HG03066 (cell line): ENCODE results near the gene FOXF2.

ENCODE experiments used
- ATAC-seq: cut with Tn5 transposase; IDR thresholded peaks from one replicate; pipeline ENCODE4 v1.9.1; 2021; ENCODE audit warnings: low read depth; ENCODE audit not compliant: unreplicated experiment

Gene FOXF2

DNA sequence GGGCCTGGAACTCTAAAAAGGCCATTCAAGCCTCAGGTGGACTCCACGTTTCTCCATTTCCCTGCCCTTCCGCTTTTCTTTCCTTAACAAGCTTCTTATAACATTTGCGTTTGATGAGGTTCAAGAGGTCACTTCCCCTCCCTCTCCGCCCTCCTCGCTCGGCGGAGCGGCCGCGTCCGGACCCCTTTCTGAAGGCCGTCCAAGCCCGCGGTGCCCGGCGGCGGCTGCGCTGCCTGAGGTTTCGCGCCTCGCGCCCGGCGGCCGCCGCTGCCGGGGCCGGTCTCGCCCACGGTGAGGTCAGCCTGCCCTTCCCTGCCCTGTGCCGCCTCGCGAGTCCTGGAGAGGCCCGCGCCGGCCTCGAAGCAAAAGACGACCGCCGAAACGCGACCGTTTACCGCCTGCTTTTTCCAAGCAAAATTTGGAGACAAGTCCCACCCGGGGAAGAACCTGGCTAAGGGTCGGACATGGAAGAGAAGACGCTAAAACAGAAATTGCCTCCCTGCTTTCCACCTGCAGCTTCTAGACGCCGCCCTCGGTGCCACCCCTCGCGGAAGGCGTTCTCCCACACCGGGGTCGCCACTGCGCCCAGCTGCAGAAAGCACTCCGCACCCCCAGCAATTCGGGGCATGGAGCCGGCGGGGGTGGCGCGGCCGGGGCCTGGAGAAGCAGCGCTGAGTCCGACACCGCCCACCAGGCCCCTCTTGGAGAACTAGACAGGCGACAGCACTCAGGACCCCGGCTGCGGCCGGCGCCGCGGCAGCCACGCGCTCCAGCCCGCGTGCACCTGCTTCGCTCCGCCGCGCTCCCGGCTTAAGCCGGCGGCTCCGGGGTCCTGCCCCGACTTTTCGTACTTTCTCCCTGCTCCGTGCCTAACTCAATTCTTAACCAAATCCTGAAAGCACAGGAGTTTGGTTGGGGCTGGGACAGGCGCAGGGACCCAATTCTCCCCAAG lies 11.0 kb upstream of the FOXF2 start:
- ATAC-seq, result no peak

DNA sequence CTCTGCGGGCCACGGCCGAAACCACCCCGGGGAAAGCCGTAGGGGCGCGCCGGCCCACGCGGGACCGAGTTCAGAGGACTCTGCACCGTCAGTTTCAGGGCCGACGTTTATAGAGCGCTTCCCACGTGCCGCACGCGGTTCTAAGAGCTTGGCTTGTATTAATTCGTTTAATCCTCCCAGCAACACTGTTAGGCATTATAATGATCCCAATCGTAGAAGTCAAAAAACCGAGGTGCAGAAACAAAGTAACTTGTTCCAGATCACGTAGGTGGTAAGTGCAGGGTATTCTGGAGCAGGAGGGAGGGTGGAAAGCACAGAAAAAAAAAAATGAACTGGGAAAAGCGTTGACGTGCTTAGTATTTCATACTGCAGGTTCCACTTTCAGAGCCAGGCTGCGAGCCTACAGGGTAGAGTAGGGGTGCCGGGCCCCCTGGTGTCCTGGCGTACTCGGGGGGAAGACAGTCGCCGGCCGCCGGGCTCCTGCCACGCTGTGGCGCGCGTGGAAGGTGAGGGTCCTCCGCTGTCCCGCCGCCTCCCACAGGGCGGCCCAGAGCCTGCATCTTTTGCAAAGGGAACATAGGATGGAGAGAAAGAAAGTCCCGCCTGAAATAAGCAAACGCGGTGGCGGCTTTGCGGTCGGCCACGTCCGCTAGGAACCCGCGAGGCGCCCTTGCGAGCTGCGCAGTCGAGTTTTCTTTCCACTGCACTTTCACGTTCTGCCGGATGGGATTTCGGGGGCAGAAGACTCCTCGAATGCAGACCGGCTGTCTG lies 10.2 kb upstream of the FOXF2 start:
- ATAC-seq, result no peak

DNA sequence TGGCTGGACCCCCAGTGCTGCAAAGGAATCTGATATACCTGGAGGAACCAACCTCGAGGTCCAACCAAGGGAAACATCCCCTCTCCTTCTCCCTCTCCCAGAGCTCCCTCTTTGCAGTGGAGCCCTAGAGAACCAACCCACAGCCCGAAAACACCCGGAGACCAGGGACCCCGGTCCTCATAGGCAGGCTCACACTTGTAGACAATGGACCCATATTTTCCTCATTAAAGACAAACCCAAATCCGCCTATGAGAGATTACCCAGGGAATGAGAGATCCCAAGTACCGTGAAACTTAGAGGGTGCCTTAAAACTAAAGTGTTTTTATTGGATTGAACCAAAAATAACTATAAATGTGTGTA lies 9.6 kb upstream of the FOXF2 start:
- no peak for ATAC-seq

DNA sequence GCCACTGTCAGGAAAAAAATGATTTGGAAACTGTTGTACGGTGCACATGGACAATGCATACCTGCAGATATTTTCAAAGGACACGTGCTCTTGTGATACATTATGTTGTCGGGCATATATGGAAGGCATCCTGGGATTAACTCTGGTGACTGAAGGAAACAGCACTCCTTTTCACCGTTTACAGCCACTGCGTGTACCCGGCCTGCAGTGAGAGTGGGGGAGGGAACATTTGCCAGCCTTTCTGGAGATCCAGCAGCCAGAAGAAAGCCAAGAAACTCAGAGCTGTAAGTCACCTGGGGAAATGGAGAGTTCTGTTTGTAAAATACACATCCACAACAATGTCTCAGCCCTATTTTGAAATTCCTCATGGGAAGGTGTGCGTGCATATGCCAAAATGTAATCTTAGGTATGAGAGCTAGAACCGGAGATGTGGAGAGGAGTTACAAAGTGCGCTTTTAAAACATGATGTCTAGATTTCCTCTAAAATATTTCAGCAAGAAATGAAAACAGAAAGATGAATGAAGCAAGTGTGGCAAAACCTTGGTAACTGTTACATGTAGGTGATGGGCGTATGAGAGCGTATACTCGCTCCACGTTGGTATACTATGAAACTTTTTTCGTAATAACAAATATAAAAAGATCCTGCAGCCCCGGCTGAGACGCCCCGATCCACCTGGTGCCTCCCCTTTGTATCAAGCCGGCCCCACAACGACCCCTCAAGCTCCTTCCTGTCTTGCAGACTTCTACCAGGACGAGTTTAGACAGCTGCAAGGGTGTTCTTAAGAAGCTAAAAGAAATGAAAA lies 8.6 kb upstream of the FOXF2 start:
- ATAC-seq, result no peak

DNA sequence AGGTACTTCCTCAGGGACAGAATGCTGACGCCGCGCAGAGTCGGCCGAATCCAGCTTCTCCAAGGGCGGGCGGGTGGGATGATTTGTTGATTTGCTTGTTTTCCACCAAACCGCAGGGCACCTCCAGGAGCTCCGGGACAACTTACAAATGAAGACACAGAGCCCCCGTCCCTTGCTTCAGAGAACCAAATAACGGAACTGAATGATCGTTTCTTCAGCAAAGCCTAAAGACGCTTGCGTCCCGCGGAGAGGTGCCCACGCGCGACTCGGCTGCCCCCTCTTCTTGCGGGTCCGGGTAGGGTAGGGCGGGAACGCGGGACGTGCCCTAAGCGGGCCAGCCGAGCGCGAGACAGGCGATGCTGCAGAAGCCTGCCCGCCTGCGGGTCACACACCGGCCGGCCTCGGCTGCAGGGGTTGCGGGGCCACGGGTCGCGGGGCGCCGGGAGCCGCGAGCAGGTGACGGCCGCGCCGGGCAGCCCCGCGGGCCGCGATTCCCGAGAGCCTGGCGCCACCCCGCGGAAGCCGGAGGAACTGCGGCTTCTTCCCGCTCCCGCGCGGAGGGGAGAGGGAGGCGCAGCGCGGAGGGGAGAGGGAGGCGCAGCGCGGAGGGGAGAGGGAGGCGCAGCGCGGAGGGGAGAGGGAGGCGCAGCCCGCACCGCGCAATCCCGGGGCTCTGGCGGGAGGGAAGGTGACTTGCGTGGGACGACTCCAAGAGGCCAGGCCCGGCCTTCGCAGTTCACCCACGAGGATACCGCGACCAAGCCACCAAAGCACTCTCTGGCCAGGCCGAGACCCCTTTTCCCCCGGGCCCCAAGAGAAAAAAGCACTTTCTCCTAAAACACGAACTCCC lies 7.7 kb upstream of the FOXF2 start:
- ATAC-seq, result no peak

DNA sequence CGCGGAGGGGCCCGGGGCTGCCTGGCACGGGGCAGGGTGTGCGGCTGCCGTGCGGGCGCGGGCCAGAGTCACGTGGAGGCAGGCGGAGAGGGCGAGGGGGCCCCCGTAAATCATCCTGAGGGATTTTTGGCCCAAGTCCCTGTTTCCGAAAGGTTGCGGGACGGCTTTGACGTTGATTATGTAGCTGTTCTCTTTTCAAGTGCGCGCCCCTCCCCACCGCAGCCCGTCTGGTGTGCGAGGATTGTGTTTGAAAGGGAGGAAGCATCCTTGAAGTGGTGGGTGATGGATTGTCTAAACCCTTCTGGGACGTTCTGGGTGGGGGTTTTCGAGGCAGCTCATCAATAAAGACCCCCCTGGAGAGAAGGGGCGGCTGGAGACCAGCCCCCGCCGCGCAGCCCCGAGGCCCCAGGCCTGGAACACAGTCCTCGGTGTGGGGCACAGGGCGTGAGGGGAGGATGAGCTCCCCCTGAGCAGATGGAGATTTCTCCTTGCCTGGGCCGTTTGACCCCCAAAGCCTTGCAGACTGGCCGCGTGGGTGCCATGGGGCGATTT lies 7.0 kb upstream of the FOXF2 start:
- no peak for ATAC-seq

DNA sequence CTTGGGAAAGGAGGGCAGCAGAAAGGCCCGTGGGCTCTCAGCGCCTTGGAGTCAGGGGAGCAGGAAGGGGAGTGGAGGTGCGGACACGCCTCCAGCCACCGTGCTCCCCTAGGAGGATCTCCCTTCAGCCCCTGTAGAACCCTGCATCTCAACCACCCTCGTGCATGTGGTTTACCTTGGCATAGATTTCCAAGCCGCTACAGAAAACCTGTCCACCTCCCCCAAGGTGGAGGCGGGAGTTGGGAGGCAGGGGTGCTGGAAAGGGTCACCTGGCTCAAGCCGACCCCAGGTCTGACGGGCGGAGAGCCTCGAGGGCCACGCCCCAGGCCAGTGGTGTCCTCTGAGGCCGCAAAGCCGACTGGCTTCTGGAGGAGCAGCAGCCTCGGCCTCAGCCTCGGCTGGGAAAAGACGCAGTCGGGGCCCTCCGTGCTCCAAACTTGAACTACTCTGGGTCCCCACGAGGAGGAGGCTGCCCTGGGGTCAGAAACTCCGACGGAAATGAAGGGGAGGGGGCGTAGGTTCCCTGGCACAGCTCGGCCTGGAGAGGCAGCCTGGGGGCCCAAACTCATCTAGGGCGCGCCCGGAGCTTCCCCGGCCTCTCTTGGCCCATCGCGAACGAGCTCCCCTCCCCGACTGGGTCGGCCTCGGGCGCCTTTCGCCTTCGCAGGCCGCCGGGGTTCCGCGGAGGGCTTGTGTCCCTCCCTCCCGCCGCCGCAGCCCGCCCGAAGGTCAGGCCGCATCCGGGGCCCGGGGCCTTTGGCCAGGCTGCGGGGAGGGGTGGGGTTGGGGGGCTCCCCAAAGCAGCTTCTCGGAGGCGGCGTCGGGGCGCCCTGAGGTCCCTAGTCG lies 6.3 kb upstream of the FOXF2 start:
- no peak for ATAC-seq

DNA sequence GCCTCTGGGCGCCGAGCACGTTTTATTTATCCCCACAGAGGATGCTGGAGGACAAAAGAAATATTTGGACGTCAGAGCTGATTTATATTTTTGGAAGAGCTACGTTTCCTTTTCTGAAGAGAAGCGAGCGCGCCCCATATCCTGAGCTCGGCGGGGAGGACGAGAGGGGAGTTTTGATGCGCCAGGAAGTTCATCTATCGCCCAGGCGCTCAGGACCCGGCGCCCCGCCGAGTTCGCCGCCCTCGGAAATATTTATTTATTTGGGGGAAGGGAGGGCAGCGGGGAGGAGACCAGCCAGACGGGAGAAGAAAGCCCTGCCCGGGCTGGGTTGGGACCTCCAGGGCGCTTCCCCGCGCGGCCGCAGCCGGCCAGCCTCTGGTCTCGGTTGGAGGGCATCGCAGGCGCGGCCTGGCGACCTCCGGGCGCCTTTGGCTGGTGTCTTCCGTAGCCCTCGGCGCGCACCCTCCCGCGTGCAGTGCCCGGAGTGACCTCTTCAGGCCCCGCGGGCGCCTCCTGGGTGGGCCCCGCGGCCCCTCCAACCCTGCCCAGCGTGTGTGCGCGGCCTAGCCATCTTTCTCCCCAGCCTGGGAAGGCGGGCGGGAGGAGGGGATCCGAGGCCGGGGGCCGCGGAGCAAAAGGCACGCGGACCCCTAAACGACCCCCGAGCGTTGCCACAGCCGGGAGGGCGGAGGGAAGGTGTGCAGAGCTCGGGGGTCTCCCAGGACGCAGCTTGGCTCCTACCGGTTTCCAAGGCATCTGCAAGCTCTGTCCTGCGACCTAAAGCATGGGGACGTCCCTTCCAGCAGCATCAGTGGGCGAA lies 5.4 kb upstream of the FOXF2 start:
- no peak for ATAC-seq

DNA sequence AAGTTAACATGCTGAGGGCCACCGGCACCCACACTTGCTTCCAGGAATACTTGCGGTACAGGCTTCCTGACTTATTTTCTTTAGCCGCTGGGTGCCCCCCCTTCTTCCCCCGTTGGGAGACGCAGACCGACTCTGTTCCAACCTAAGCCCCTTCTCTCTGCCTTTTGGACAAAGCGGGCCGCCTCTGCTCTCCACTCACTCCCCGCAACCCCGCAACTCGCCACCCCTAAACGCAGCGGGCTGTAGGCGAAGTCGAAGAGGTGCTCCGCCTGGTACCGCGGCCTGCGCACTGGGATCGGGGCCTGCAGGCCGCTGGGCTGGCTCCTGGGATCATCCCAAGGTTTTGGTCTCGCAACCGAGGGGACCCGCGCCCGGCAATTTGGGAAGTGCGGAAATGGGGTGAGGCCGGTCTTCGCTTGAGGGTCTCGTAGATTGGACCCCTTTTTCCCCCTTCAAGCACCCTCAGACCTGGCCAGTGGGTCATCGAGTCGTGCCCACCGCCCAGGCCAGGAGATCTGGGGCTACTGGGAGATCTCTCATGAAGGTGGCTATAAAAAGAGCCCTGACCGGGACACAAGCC lies 4.7 kb upstream of the FOXF2 start:
- ATAC-seq, result no peak

DNA sequence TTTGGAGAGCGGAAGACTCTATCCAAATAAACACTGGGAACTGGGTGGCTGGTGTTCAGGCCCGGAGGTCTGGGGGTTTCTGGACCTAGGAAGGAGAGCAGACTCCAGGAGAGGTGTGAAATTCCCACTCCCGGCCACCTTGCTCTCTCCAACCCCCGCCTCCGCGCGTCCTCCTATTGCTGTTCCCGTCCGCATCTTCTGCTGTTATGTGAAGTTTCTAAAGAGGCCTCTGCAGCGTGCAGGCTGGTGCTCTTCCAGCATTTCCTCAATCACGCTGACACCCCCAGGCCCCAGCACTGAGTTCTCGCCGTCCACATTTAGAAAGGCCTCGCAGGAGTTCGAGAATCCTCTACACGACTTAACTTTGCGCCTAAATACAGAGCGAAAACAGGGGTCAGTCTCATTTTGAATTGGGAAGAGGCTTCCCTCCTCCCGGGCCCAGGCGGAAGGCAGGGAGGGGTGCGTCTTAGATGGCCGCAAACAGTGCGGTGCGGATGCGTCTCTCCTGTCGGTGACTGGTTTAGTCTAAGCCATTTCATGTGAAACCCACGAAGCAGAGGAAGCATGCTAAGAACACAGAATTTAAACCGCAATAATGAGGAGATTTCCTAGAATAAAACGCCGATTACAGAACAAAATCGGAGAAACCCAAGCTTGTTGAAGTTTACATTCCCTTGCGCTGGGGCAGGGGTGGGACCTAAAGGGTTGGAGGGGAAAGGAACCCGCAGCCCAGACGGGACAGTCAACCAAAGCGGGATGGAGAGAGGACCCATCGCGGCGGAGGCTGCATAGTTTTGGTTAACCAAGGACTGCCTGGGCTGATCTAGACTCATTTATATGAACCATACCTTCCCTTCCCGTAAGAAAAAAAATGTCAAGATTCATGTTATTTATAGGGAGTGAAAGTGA lies 4.0 kb upstream of the FOXF2 start:
- ATAC-seq, result no peak

DNA sequence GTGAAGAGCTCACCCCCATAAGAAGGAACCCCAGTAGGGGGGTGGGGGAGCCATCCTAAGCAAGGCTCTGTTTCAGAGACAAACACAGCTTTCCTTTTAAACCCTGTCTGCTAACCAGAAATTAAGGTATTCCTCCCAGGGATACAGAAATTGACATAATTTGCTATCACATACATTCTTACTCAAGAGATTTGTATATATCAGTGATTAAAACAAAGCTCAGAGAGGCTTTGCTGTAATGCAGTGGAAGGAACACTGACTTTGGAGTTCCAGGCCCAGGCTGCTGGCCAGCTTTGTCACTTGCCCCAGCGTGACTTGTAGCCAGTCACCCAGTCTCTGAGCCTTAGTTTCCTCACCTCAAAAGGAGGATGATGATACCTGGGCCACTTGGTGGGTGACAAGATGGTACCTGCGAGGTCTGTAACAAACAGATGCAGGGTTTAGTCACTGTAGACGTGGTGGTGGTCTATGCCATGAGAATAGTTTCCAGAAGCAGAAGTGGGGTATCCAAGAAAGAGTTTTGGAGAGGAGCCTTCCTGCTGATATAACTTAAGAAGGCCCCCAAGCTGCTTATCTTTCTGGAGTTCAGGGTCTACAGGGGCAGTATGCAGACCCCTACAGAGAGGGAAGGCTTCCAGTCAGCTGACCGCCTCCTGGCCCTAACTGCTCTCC lies 3.2 kb upstream of the FOXF2 start:
- ATAC-seq, result no peak

DNA sequence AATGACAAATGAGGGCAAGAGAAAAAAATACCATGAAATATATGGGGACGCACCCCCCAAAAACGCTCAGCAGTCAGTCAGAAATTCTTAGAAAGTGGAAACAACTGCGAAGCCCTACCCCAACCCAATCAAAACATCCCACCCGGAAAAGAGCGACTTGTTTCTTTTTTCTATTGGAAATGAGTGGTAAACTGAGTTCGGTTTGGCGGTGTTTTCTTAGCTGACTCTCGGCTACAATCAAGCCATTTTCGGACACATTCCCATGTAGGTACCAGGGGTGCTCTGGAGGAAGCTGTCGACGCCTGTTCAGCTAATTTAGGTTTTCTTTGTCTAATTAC lies 1.9 kb upstream of the FOXF2 start:
- no peak for ATAC-seq

DNA sequence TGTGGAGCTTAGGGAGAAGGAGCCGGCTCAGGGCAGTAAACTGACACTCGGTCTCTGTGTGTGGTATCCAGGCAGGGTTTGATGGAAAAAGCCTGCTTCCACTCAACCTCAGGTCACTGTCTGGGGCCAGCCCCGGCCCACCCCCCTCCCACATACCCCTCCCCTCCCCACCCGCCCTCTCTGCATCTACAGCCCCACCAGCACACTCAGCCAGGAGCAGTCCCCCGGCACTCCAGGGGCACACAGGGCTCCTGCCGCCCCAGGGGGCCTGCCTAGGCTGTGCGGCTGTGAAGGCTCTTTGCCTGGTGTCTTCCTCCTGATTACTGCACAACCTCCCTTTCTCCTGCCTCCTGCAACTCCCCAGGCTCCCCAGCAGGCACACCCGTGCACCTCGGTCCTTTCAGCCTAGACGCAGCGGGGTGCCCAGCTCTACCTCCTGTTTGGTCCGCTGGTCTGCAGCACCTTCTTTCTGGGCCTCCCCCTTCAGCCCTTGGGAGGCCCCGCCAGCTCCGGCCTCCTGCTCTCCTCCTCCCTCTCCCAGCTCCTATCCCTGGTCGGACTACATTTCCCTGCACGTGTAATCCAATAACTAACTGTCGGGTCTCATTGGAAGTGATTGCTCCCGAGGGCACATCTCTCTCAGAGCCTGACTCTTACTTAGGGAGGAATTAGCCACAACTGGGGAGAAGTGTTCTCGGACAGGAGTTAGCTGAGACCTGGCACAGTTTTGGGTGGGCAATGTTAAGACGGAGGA lies 1.3 kb upstream of the FOXF2 start:
- no peak for ATAC-seq

DNA sequence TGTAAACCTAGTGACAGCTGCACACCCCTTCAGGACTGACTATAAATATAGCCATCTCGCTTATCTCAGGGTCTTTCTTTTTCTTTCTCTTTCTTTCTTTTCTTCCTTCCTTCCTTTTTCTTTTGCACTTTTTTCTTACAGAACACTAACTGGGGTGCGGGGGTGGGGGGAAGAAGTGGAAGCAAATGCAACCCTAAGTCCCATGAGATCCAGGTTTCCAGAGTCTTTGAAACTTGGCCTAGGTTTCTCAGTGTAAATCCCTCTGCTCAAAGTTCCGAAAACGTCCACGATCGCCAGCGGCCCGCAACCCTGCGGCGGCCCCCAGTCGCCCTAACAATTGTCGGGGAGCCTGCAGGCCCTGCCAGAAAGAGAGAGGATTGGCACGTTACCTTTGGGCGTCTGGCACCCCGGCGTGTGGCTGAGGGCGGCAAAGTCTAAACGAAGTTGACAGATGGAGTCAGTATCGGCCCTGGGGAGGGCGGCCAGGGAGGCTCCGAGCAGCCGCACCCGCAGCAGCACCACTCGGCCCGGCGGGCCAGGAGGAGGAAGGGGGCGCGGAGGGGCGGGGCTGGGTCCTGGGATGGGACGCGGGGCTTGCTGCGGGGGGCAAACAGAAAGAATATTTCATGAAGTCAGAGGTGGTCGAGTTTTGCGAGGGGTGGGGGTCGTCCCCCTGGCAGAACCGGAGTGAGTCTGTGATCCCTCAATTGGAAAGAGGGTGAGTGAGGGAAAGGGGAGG lies 577 bp upstream of the FOXF2 start:
- ATAC-seq, result no peak
